ENCODE measurements around the gene CCL23. TPM values are rescaled to one million over a fixed set of nuclear protein-coding genes. Genes with fewer than 3 reads are reported as not detected.

The CCL23 gene
- polyA plus RNA-seq, 3 donors, result 0.56 TPM; not detected in 2

DNA sequence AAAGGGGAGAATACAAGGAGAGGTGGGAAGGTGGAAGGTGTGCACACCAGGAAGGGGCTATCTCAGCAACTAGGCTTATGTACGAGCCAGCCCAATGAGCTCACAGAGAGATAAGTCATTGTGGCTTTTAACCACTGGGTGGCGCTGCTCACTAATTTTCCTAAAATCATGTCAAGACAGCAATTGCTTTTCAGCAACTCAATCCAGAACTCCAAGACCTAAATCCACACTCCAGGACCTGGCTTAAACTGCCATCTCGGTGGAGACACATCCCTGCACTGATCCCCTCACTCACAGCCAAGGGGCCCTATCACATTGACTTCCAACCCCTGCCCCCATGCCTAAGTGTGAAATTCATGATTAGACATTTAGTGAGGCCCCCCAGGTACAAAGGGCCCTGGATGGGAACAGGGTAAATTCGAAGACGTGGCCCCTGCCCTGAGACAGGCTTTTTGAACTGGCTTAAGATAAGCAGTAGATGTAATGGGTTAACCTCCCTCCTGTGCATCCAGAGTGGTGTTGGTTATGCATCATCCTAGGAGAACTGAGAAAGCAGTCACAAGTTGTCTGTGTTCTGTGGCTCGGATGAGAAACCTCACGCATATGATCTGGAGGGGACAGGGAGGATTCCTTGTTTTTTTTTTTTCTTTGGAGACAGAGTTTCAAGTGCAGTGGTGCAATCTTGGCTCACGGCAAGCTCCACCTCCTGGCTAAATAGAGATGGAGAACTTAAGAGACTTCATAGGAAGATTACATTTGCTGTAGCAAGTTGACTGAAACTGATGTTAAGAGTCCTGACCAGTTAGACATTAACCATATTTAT, 48.0 kb downstream of the CCL23 start:
- DNase-seq, result peak; percentile 87

DNA sequence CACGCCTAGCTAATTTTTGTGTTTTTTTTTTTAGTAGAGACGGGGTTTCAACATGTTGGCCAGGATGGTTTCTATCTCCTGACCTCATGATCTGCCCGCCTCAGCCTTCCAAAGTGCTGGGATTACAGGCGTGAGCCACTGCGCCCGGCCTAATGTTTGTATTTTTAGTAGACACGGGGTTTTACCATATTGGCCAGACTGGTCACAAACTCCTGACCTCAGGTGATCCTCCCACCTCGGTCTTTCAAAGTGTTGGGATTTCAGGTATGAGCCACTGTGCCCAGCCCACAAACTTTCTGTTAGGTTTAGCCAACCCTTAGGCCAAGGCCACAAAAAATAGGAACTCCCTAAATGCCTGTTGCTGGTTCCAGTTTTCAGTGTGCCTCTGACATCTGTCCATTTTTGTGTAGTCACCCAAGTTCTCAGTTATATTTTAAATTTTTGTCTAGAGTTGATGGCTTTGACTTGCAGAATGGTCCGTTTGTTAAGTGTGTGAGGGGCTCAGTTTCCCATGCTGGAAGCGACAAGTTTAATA, 49.2 kb downstream of the CCL23 start:
- no peak for DNase-seq

DNA sequence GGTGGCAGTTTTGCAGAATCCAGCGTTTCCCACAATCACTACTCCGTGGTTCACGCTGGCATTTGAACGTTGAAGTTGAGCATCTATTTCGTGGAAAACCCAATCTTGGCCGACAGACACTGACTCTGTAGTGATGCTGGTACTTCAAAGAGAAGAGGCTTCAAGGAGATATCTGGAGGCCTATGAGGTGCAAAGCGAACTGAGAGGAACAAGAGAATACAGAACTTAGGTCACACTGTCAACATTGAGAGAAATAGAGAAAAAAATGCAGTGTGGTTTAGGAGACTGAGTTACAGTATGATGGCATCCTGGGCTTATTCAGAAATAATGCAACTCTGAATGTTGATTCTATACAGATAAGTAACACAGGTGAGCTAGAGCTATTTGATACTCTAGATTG, 52.5 kb downstream of the CCL23 start:
- DNase-seq, result no peak

DNA sequence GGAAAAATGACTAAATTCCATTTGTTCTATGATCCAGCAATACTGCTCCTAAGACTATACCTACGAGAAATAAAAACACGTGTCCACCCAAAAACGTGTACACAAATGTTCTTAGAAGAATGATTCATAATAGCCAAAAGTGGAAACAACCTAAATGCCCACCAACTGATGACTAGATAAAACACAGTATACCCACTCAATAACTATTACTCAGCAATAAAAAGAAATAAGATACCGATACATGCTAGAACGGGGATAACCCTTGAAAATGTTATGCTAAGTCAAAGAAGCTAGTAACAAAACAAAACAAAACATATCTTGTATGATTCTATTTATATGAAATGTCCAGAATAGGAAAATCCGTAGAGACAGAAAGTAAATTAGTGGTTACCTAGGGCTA, 54.1 kb downstream of the CCL23 start:
- no peak for DNase-seq

Other genes with a start within 250 kb of the CCL23 start
- 1 to 10 TPM; 1.7 to 3.2 (median 2.0) TPM for gene MMP28, start 222.3 kb downstream of the CCL23 start, polyA plus RNA-seq (ENCODE audit: insufficient read length in 3 of 3)
- gene TAF15, start 208.5 kb downstream of the CCL23 start, polyA plus RNA-seq (ENCODE audit: insufficient read length in 3 of 3), result 100 to 1,000 TPM; 208 to 284 (median 226) TPM
- gene HEATR9, start 149.1 kb downstream of the CCL23 start, polyA plus RNA-seq (ENCODE audit: insufficient read length in 3 of 3), result under 1 TPM; 0.06 to 0.61 (median 0.16) TPM
- gene CCL5, start 137.6 kb downstream of the CCL23 start, polyA plus RNA-seq (ENCODE audit: insufficient read length in 3 of 3), result 1 to 10 TPM in 2 of 3 donors, under 1 TPM in 1; 0.96 to 1.4 (median 1.4) TPM
- gene RDM1, start 87.2 kb downstream of the CCL23 start, polyA plus RNA-seq (ENCODE audit: insufficient read length in 3 of 3), result 1 to 10 TPM; 2.5 to 4.0 (median 3.6) TPM
- not detected for gene LYZL6, start 74.3 kb downstream of the CCL23 start, polyA plus RNA-seq (ENCODE audit: insufficient read length in 3 of 3)
- gene CCL16, start 36.5 kb downstream of the CCL23 start, polyA plus RNA-seq (ENCODE audit: insufficient read length in 3 of 3), result under 1 TPM; 0.17 to 0.42 (median 0.30) TPM
- gene CCL14, start 31.2 kb downstream of the CCL23 start, polyA plus RNA-seq (ENCODE audit: insufficient read length in 3 of 3), result 10 to 100 TPM; 18.3 to 23.1 (median 22.1) TPM
- 10 to 100 TPM in 1 of 3 donors, 1 to 10 TPM in 2; 5.2 to 10.5 (median 6.9) TPM for gene CCL15, start 16.4 kb downstream of the CCL23 start, polyA plus RNA-seq (ENCODE audit: insufficient read length in 3 of 3)
- gene CCL18, start 46.3 kb upstream of the CCL23 start, polyA plus RNA-seq (ENCODE audit: insufficient read length in 3 of 3), result not detected
- 1 to 10 TPM in 2 of 3 donors, under 1 TPM in 1; 0.65 to 2.6 (median 1.9) TPM for gene CCL3, start 72.2 kb upstream of the CCL23 start, polyA plus RNA-seq (ENCODE audit: insufficient read length in 3 of 3)
- gene CCL4, start 85.9 kb upstream of the CCL23 start, polyA plus RNA-seq (ENCODE audit: insufficient read length in 3 of 3), result 1 to 10 TPM in 1 of 3 donors, under 1 TPM in 2; 0.73 to 1.3 (median 0.88) TPM
- gene TBC1D3B, start 158.7 kb upstream of the CCL23 start, polyA plus RNA-seq (ENCODE audit: insufficient read length in 3 of 3), result 10 to 100 TPM in 2 of 3 donors, 1 to 10 TPM in 1; 8.0 to 22.9 (median 13.6) TPM
- under 1 TPM; 0.65 to 0.73 (median 0.69) TPM for gene CCL3L1, start 178.8 kb upstream of the CCL23 start, polyA plus RNA-seq (ENCODE audit: insufficient read length in 3 of 3)
- under 1 TPM; 0.53 to 0.84 (median 0.83) TPM for gene CCL4L2, start 193.1 kb upstream of the CCL23 start, polyA plus RNA-seq (ENCODE audit: insufficient read length in 3 of 3)
- gene TBC1D3I, start 246.6 kb upstream of the CCL23 start, polyA plus RNA-seq (ENCODE audit: insufficient read length in 3 of 3), result 1 to 10 TPM in 1 of 3 donors, under 1 TPM in 1, not detected in 1; 0.33 to 1.7 TPM